DMS79 (cell line): ENCODE measurements around the gene ANKS6.

Experiments used
- DNase-seq: peaks from one replicate; lab custom pipeline; 2025; lab: John Stamatoyannopoulos, UW

The ANKS6 gene

GRCh38 chr9:98815391-98815951 lies 19.1 kb upstream of the ANKS6 start:
- no peak for DNase-seq

- DNase-seq = no peak
Measured at GRCh38 chr9:98811051-98811650, 14.8 kb upstream of the ANKS6 start.

GRCh38 chr9:98810102-98810842 lies 13.9 kb upstream of the ANKS6 start:
- DNase-seq = no peak

GRCh38 chr9:98809311-98810101 lies 13.2 kb upstream of the ANKS6 start:
- DNase-seq = no peak

- DNase-seq = no peak
Measured at GRCh38 chr9:98808875-98809274, 12.5 kb upstream of the ANKS6 start.

GRCh38 chr9:98808411-98808815 lies 12.1 kb upstream of the ANKS6 start:
- DNase-seq = peak; percentile 3

GRCh38 chr9:98807814-98808195 lies 11.4 kb upstream of the ANKS6 start:
- no peak for DNase-seq

- DNase-seq = no peak
Measured at GRCh38 chr9:98807070-98807813, 10.9 kb upstream of the ANKS6 start, which contains the start of gene GALNT12. Gene GALNT12, plus strand, starts transcription at chr9:98807670. Its CDS starts 29 bp downstream, at chr9:98807699.

- no peak for DNase-seq
Measured at GRCh38 chr9:98806394-98807035, 10.2 kb upstream of the ANKS6 start.

- DNase-seq = no peak
Measured at GRCh38 chr9:98805506-98806272, 9.3 kb upstream of the ANKS6 start.

- no peak for DNase-seq
Measured at GRCh38 chr9:98804083-98804482, 7.7 kb upstream of the ANKS6 start.

- no peak for DNase-seq
Measured at GRCh38 chr9:98801969-98802371, 5.6 kb upstream of the ANKS6 start.

GRCh38 chr9:98801561-98801960 lies 5.2 kb upstream of the ANKS6 start:
- no peak for DNase-seq

- no peak for DNase-seq
Measured at GRCh38 chr9:98798254-98798653, 1.9 kb upstream of the ANKS6 start.

- no peak for DNase-seq
Measured at GRCh38 chr9:98797491-98797890, 1.1 kb upstream of the ANKS6 start.

- DNase-seq = no peak
Measured at GRCh38 chr9:98795970-98796363, 388 bp downstream of the ANKS6 start.

- DNase-seq = no peak
Measured at GRCh38 chr9:98795295-98795955, 930 bp downstream of the ANKS6 start.

- no peak for DNase-seq
Measured at GRCh38 chr9:98794802-98795201, 1.6 kb downstream of the ANKS6 start.

- no peak for DNase-seq
Measured at GRCh38 chr9:98793031-98793430, 3.3 kb downstream of the ANKS6 start.
